Glutamatergic neuron (in vitro differentiated cells): ENCODE data around the gene KIF4A. TPM values are rescaled to one million over a fixed set of nuclear protein-coding genes. Genes with fewer than 3 reads are reported as not detected.
"Not testable (repeated sequence)": the region's sequence is repeated elsewhere in the genome, so short reads cannot be mapped to it uniquely, and the experiment has no call there.

Source experiments
- DNase-seq: peaks from one replicate; pipeline ENCODE4 v3.0.0; 2022
- H3K27ac Mint-ChIP-seq: one replicate; pipeline ENCODE4 v1.8.0; 2020; ENCODE audit warnings: mild to moderate bottlenecking, mixed read lengths, inconsistent platforms; ENCODE audit not compliant: unreplicated experiment
- H3K27me3 Mint-ChIP-seq: one replicate; pipeline ENCODE4 v1.8.0; 2020; ENCODE audit warnings: mild to moderate bottlenecking, moderate library complexity, mixed read lengths, inconsistent platforms; ENCODE audit not compliant: unreplicated experiment
- H3K36me3 Mint-ChIP-seq: one replicate; pipeline ENCODE4 v1.8.0; 2020; ENCODE audit warnings: mild to moderate bottlenecking, mixed read lengths, inconsistent platforms; ENCODE audit not compliant: unreplicated experiment
- H3K4me1 Mint-ChIP-seq: one replicate; pipeline ENCODE4 v1.8.0; 2020; ENCODE audit warnings: mild to moderate bottlenecking, low read depth, mixed read lengths, inconsistent platforms; ENCODE audit not compliant: unreplicated experiment
- H3K4me3 Mint-ChIP-seq: one replicate; pipeline ENCODE4 v1.8.0; 2020; ENCODE audit warnings: mild to moderate bottlenecking, mixed read lengths, inconsistent platforms; ENCODE audit not compliant: unreplicated experiment
- H3K9me3 Mint-ChIP-seq: one replicate; pipeline ENCODE4 v1.8.0; 2020; ENCODE audit warnings: mild to moderate bottlenecking, moderate library complexity, mixed read lengths, inconsistent platforms; ENCODE audit not compliant: unreplicated experiment
- CTCF ChIP-seq: fragments of 200-600 bp; sonication (generic); IDR thresholded peaks from one replicate; pipeline ENCODE4 v1.5.0; 2021; ENCODE audit not compliant: partially characterized antibody, unreplicated experiment
- total RNA-seq: library from RNA; stranded (reverse); fragmentation: NEBNext Ultra II Directional; extraction: Animal tissue kit (Norgen Biotek cat#: 25700); gene quantifications from one replicate; pipeline ENCODE4 v1.2.1, GENCODE V29; 2021; ENCODE audit not compliant: unreplicated experiment

KIF4A gene
- total RNA-seq, 1 donor from 2014 or later, result 4.6 TPM

- H3K9me3 Mint-ChIP-seq, result no peaks in the 10 kb centered on the region
- peak overlapping the region; percentile 4 for H3K4me3 Mint-ChIP-seq
- H3K27me3 Mint-ChIP-seq, result no peaks in the 10 kb centered on the region
- TF ChIP-seq CTCF, result no peak
- no peaks in the 10 kb centered on the region for H3K36me3 Mint-ChIP-seq
- no peaks in the 10 kb centered on the region for H3K4me1 Mint-ChIP-seq
- H3K27ac Mint-ChIP-seq, result no peak overlapping the region
- no peak for DNase-seq
These were observed 32.9 kb downstream of the KIF4A start for GRCh38 chrX:70322784-70323183.

- not testable (repeated sequence) for H3K4me3 Mint-ChIP-seq, H3K4me1 Mint-ChIP-seq, DNase-seq, H3K36me3 Mint-ChIP-seq, H3K27ac Mint-ChIP-seq, H3K27me3 Mint-ChIP-seq, H3K9me3 Mint-ChIP-seq
These were observed 33.7 kb downstream of the KIF4A start for GRCh38 chrX:70323628-70324027.

- no peak for DNase-seq
- Mint-ChIP-seq H3K4me1 (no peaks in the 10 kb centered on the region), H3K27ac (no peak overlapping the region), H3K4me3 (no peak overlapping the region), H3K9me3 (no peaks in the 10 kb centered on the region), H3K27me3 (no peaks in the 10 kb centered on the region), H3K36me3 (no peaks in the 10 kb centered on the region)
- no peak for TF ChIP-seq CTCF
These were observed 34.4 kb downstream of the KIF4A start for GRCh38 chrX:70324326-70324725.

DNA sequence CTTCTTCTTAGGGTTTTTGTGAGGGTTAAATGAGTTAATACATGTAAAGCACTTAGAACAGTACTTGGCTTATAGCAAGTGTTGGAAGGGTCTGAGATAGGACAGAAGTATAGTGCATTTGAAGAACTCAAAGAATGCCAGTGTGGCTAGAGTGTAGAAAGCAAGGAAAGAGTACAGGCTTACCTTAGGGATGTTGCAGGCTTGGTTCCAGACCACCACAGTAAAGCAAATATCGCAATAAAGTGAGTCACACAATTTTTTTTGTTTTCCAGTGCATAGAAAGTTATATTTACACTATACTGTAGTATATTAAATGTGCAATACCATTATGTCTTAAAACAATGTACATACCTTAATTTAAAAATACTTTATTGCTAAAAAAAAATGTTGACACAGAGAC lies 41.3 kb downstream of the KIF4A start:
- no peaks in the 10 kb centered on the region for H3K9me3 Mint-ChIP-seq
- H3K27me3 Mint-ChIP-seq, result no peaks in the 10 kb centered on the region
- H3K27ac Mint-ChIP-seq, result no peak overlapping the region
- no peak for DNase-seq
- no peak for TF ChIP-seq CTCF
- H3K4me1 Mint-ChIP-seq, result no peaks in the 10 kb centered on the region
- no peak overlapping the region for H3K4me3 Mint-ChIP-seq
- no peaks in the 10 kb centered on the region for H3K36me3 Mint-ChIP-seq

GRCh38 chrX:70332600-70332999 lies 42.7 kb downstream of the KIF4A start:
- Mint-ChIP-seq H3K27me3 (no peaks in the 10 kb centered on the region), H3K4me1 (no peaks in the 10 kb centered on the region), H3K9me3 (no peaks in the 10 kb centered on the region), H3K4me3 (no peak overlapping the region), H3K36me3 (no peaks in the 10 kb centered on the region), H3K27ac (no peak overlapping the region)
- no peak for DNase-seq
- TF ChIP-seq CTCF, result no peak

DNA sequence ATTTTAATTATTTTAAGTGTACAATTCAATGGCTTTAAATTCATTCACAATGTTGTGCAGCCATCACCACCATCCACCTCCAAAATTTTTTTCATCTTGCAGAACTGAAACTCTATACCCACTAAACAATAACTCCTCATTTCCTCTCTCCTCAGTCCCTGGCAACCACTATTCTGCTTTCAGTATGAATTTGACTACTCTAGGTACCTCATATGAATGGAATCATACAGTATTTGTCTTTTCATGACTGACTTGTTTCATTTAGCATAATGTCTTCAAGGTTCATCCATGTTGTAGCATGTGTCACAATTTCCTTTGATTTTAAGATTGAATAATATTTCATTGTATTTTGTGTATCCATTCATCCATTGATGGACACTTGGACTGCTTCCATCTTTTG lies 46.9 kb downstream of the KIF4A start:
- H3K4me1 Mint-ChIP-seq, result no peaks in the 10 kb centered on the region
- H3K4me3 Mint-ChIP-seq, result no peak overlapping the region
- no peaks in the 10 kb centered on the region for H3K27me3 Mint-ChIP-seq
- DNase-seq, result no peak
- H3K36me3 Mint-ChIP-seq, result no peaks in the 10 kb centered on the region
- no peak overlapping the region for H3K27ac Mint-ChIP-seq
- no peaks in the 10 kb centered on the region for H3K9me3 Mint-ChIP-seq
- TF ChIP-seq CTCF, result no peak
